Lung (tissue), 12 donors: ENCODE measurements around the gene ARF6. TPM values are rescaled to one million over a fixed set of nuclear protein-coding genes. Genes with fewer than 3 reads are reported as not detected.

ENCODE experiments used
- ATAC-seq: fragments of 200-7000 bp; cut with Tn5 transposase; one replicate; pipeline ENCODE4 v1.9.1; 2020; ENCODE audit warnings: moderate number of reproducible peaks; ENCODE audit not compliant: insufficient read depth, low FRiP score
- DNase-seq, 3 donors: peaks; one replicate each; pipeline ENCODE4 v3.0.0-alpha.2; 2013 to 2017
- H3K27ac ChIP-seq, 2 donors: one replicate each; pipeline ENCODE4 v1.5.1; 2013; ENCODE audit warnings: mild to moderate bottlenecking in 2 of 2, moderate library complexity in 2 of 2, control low read depth in 1 of 2, inconsistent platforms in 1 of 2, low read depth in 1 of 2, low read length in 1 of 2
- H3K27me3 ChIP-seq, 3 donors: one replicate each; pipeline ENCODE4 v1.5.1; 2013; ENCODE audit warnings: low read length in 2 of 3; ENCODE audit not compliant: control insufficient read depth in 3 of 3, insufficient read depth in 3 of 3
- H3K36me3 ChIP-seq, 4 donors: one replicate each; pipeline ENCODE4 v1.5.1; 2013; ENCODE audit warnings: low read length in 4 of 4, mild to moderate bottlenecking in 1 of 4, moderate library complexity in 1 of 4; ENCODE audit not compliant: control insufficient read depth in 4 of 4, insufficient read depth in 4 of 4
- H3K4me1 ChIP-seq, 5 donors: one replicate each; pipeline ENCODE4 v1.5.1; 2013; ENCODE audit warnings: low read length in 5 of 5, mild to moderate bottlenecking in 2 of 5, moderate library complexity in 1 of 5; ENCODE audit not compliant: control insufficient read depth in 5 of 5, insufficient read depth in 5 of 5
- H3K4me3 ChIP-seq: one replicate; pipeline ENCODE4 v1.5.1; 2013; ENCODE audit warnings: mild to moderate bottlenecking, control low read depth, moderate library complexity
- H3K9ac ChIP-seq, 2 donors: one replicate each; pipeline ENCODE4 v1.5.1; 2013; ENCODE audit warnings: low read length in 2 of 2, control low read depth in 1 of 2; ENCODE audit not compliant: insufficient read depth in 1 of 2
- H3K9me3 ChIP-seq, 4 donors: one replicate each; pipeline ENCODE4 v1.5.1; 2013; ENCODE audit warnings: low read length in 3 of 4, mild to moderate bottlenecking in 1 of 4, moderate library complexity in 1 of 4; ENCODE audit not compliant: control insufficient read depth in 4 of 4, insufficient read depth in 3 of 4
- CTCF ChIP-seq: IDR thresholded peaks from 2 replicates; pipeline ENCODE4 v1.5.1; 2012; ENCODE audit warnings: mild to moderate bottlenecking; ENCODE audit errors: control extremely low read depth, extremely low read depth
- WGBS, 2 donors: extraction: QIAGEN DNeasy Blood & Tissue Kit; methylation state at CpG; one replicate each; pipeline ENCODE4 v1.1.7; 2013; 5-methylcytosine and 5-hydroxymethylcytosine counted together
- polyA plus RNA-seq, 2 donors: library from polyadenylated mRNA; stranded (reverse); fragments of 200-250 nt; gene quantifications; one replicate each; pipeline ENCODE4 v1.2.1, GENCODE V29; 2013
- total RNA-seq, 2 donors: library from RNA; depleted of rRNA in 1 of 2; stranded (reverse); fragments of >200 nt in 1 of 2; gene quantifications; one replicate each; pipeline ENCODE4 v1.2.1, GENCODE V29; 2014 to 2021
- donor health status: control.
- donor health status: control.
- donor health status: Bipolar disorder and iron deficiency.
- donor health status: healthy.
- donor health status: DM: yes; HTN: yes; CAD: no.

The ARF6 gene
- total and polyA plus RNA-seq, 4 donors = 25.4 to 58.9 (median 46.6) TPM

- no peak overlapping the region for H3K27ac ChIP-seq
- no peak for DNase-seq
- H3K9me3 ChIP-seq = no peaks in the 10 kb centered on the region
- H3K27me3 ChIP-seq = no peaks in the 10 kb centered on the region
- 97 to 99% methylated on average over 4 of the region's 4 CpGs for WGBS, 2 donors
- TF ChIP-seq CTCF = no peak
- H3K36me3 ChIP-seq = no peaks in the 10 kb centered on the region
- no peak for ATAC-seq
- H3K9ac ChIP-seq = no peak overlapping the region
- no peaks in the 10 kb centered on the region for H3K4me1 ChIP-seq
- no peak overlapping the region for H3K4me3 ChIP-seq
These were observed 32.0 kb downstream of the ARF6 start for GRCh38 chr14:49924852-49925251.

GRCh38 chr14:49926803-49927202 lies 33.9 kb downstream of the ARF6 start:
- no peak for ATAC-seq
- no peaks in the 10 kb centered on the region for H3K36me3 ChIP-seq
- no peaks in the 10 kb centered on the region for H3K9me3 ChIP-seq
- H3K9ac ChIP-seq = no peak overlapping the region
- H3K27ac ChIP-seq = no peak overlapping the region
- no peak for TF ChIP-seq CTCF
- 89 to 92% methylated on average over 2 of the region's 2 CpGs for WGBS, 2 donors
- H3K4me3 ChIP-seq = no peak overlapping the region
- no peaks in the 10 kb centered on the region for H3K27me3 ChIP-seq
- H3K4me1 ChIP-seq = no peaks in the 10 kb centered on the region
- no peak for DNase-seq

GRCh38 chr14:49928015-49928414 lies 35.1 kb downstream of the ARF6 start:
- DNase-seq (peak in 1 of 3 donors; percentile 29), ATAC-seq (no peak)
- no peak for TF ChIP-seq CTCF
- H3K9me3 ChIP-seq = no peaks in the 10 kb centered on the region
- no peak overlapping the region for H3K9ac ChIP-seq
- H3K36me3 ChIP-seq = no peaks in the 10 kb centered on the region
- H3K27me3 ChIP-seq = no peaks in the 10 kb centered on the region
- no peaks in the 10 kb centered on the region for H3K4me1 ChIP-seq
- H3K4me3 ChIP-seq = no peak overlapping the region
- H3K27ac ChIP-seq = no peak overlapping the region
- 54 to 93% methylated on average over 2 of the region's 2 CpGs for WGBS, 2 donors

GRCh38 chr14:49930720-49931119 lies 37.8 kb downstream of the ARF6 start:
- Histone ChIP-seq H3K27ac (no peak overlapping the region), H3K9ac (no peak overlapping the region), H3K9me3 (no peaks in the 10 kb centered on the region), H3K4me3 (no peak overlapping the region), H3K36me3 (no peaks in the 10 kb centered on the region), H3K4me1 (no peaks in the 10 kb centered on the region), H3K27me3 (no peaks in the 10 kb centered on the region)
- DNase-seq (no peak), ATAC-seq (no peak)
- 95% methylated on average over 2 of the region's 2 CpGs for WGBS, 2 donors
- TF ChIP-seq CTCF = no peak
